ENCODE results near the gene TCP11.

TCP11 gene

DNA sequence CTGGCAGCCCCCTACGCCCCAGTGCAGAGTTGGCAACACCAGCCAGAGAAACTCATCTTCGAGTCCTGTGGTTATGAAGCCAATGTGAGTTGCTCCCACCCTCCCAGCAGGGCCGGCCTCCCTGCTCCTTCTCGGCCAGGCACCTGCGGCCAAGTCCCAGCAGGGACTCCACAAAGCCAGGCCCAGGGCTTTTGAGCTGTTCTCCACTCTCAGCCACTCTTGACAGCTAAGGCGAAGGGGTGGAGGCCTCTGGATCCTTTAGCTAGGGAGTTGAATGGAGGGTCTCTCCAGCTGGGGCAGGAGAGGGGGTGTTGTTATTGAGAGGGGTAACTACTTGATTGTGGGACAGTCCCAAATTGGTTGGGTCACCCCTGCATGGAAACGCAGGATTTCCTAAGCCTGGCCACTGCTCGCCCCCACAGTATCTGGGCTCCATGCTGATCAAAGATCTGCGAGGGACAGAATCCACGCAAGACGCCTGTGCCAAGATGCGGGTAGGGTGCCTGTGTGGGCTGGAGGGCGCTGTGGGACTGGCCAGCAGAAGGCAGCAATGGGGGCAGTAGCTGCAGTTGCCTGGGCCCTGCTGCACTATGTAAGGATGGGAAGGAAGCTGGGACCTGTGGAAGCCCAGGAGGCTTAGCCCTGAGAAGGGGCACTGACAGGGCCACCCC lies 58.3 kb downstream of the TCP11 start:
- H3K18ac ChIP-seq (ENCODE audit: low read length) = peak overlapping the region; percentile 64
- peak overlapping the region; percentile 17 for H4K8ac ChIP-seq (ENCODE audit: low read depth, low read length)
- whole genome bisulfite sequencing, 2 donors (ENCODE audit: extremely low coverage in 2 of 2, insufficient read length in 2 of 2, insufficient replicate concordance in 1 of 2) = no CpG with 5 or more reads among the region's 13 CpGs
- H3K27ac ChIP-seq (replicated peaks; ENCODE audit: low read length) = no peak overlapping the region
- no peak overlapping the region for H2BK120ac ChIP-seq (ENCODE audit: low read depth, low read length)
- no peaks in the 10 kb centered on the region for H3K27me3 ChIP-seq (ENCODE audit: control insufficient read depth in 3 of 3, insufficient read depth in 3 of 3, low read depth in 1 of 3, low read length in 3 of 3)
- H3K4me1 ChIP-seq (ENCODE audit: control insufficient read depth in 2 of 2, insufficient read depth in 1 of 2, low read depth in 1 of 2, low read length in 2 of 2) = peaks cover 0 to 8% of the 10 kb centered on the region in 2 donors
- DNase-seq (ENCODE audit: low spot score) = no peak
- H3K14ac ChIP-seq (ENCODE audit: low read length) = peak overlapping the region; percentile 56
- peaks cover 30 to 81% of the 10 kb centered on the region in 2 donors for H3K36me3 ChIP-seq (replicated peaks in 1 of 2; ENCODE audit: control insufficient read depth in 2 of 2, insufficient read depth in 2 of 2, low read length in 2 of 2)
- no peak overlapping the region for H3K4me2 ChIP-seq (ENCODE audit: insufficient read depth, low read length, poor library complexity, severe bottlenecking)
- no peak overlapping the region for H3K4ac ChIP-seq (ENCODE audit: low read length)
- H3K4me3 ChIP-seq (ENCODE audit: low read length in 2 of 2) = no peak overlapping the region
- H2BK12ac ChIP-seq (ENCODE audit: low read length) = peak overlapping the region; percentile 22
- peak overlapping the region; percentile 60 for H3K9ac ChIP-seq (ENCODE audit: low read depth, low read length, poor library complexity)
- H3K23ac ChIP-seq (ENCODE audit: low read depth, low read length, poor library complexity) = peak overlapping the region; percentile 6
- peak overlapping the region; percentile 4 for H2BK15ac ChIP-seq (ENCODE audit: low read length)
- H2AK5ac ChIP-seq (ENCODE audit: low read depth, low read length) = no peak overlapping the region
- no peak overlapping the region for H4K91ac ChIP-seq (ENCODE audit: low read depth, low read length, poor library complexity)
- H3K79me1 ChIP-seq (ENCODE audit: low read depth, low read length) = peaks cover 5% of the 10 kb centered on the region
- peak overlapping the region; percentile 66 for H2BK5ac ChIP-seq (ENCODE audit: low read length)
- no peak overlapping the region for H2AFZ ChIP-seq (ENCODE audit: low read length)
- H3K9me3 ChIP-seq (replicated peaks in 1 of 2; ENCODE audit: control insufficient read depth in 2 of 2, insufficient read depth in 1 of 2, low read depth in 1 of 2, low read length in 2 of 2) = no peaks in the 10 kb centered on the region

DNA sequence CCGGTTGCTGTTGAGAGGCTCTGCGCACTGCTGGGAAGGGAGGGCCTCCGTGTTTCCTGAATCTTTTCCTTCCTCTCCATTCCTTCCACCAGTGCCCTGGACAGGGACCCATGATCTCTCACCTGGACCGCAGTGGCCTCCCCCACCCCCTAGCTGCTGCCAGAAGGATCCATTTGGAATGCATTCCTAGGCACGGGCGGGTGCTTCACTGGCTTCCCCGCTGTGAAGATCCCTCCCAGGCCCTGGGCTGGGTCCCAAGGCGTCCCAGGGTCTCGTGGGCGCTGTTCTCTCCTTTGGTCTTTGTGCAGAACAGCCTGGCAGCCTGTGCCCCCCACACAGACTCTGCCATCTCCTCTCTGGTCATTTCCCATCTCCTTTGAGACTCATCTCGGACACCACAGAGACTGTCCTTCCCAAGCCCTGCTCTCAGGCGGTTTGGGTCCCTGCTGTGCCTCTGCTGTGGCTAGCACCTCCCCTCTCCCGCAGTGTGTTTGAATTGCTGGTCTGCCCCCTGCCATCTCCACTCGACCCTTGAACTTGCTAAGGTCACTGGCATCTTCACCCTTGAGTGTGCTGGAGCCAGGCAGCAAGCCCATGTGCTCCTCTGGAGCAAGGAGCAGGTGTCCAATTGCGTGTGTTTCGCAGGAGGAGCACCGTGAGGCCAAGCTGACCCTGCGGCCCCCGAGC lies 59.0 kb downstream of the TCP11 start:
- H3K4me2 ChIP-seq (ENCODE audit: insufficient read depth, low read length, poor library complexity, severe bottlenecking) = no peak overlapping the region
- peaks cover 1 to 8% of the 10 kb centered on the region in 2 donors for H3K4me1 ChIP-seq (ENCODE audit: control insufficient read depth in 2 of 2, insufficient read depth in 1 of 2, low read depth in 1 of 2, low read length in 2 of 2)
- WGBS, 2 donors (ENCODE audit: extremely low coverage in 2 of 2, insufficient read length in 2 of 2, insufficient replicate concordance in 1 of 2) = no CpG with 5 or more reads among the region's 19 CpGs
- peaks cover 29 to 74% of the 10 kb centered on the region in 2 donors for H3K36me3 ChIP-seq (replicated peaks in 1 of 2; ENCODE audit: control insufficient read depth in 2 of 2, insufficient read depth in 2 of 2, low read length in 2 of 2)
- no peak overlapping the region for H3K27ac ChIP-seq (replicated peaks; ENCODE audit: low read length)
- no peak overlapping the region for H4K91ac ChIP-seq (ENCODE audit: low read depth, low read length, poor library complexity)
- no peaks in the 10 kb centered on the region for H3K27me3 ChIP-seq (ENCODE audit: control insufficient read depth in 3 of 3, insufficient read depth in 3 of 3, low read depth in 1 of 3, low read length in 3 of 3)
- peak overlapping the region; percentile 48 for H3K18ac ChIP-seq (ENCODE audit: low read length)
- H3K79me1 ChIP-seq (ENCODE audit: low read depth, low read length) = peaks cover 5% of the 10 kb centered on the region
- H2AK5ac ChIP-seq (ENCODE audit: low read depth, low read length) = no peak overlapping the region
- H2BK12ac ChIP-seq (ENCODE audit: low read length) = no peak overlapping the region
- H2BK15ac ChIP-seq (ENCODE audit: low read length) = peak overlapping the region; percentile 4
- H4K8ac ChIP-seq (ENCODE audit: low read depth, low read length) = no peak overlapping the region
- H3K9ac ChIP-seq (ENCODE audit: low read depth, low read length, poor library complexity) = no peak overlapping the region
- no peak overlapping the region for H3K14ac ChIP-seq (ENCODE audit: low read length)
- H2BK120ac ChIP-seq (ENCODE audit: low read depth, low read length) = no peak overlapping the region
- peak overlapping the region; percentile 66 for H2BK5ac ChIP-seq (ENCODE audit: low read length)
- H3K23ac ChIP-seq (ENCODE audit: low read depth, low read length, poor library complexity) = peak overlapping the region; percentile 31
- no peak overlapping the region for H2AFZ ChIP-seq (ENCODE audit: low read length)
- DNase-seq (ENCODE audit: low spot score) = no peak
- H3K4me3 ChIP-seq (ENCODE audit: low read length in 2 of 2) = peak overlapping the region in 1 of 2 donors; percentile 14
- no peaks in the 10 kb centered on the region for H3K9me3 ChIP-seq (replicated peaks in 1 of 2; ENCODE audit: control insufficient read depth in 2 of 2, insufficient read depth in 1 of 2, low read depth in 1 of 2, low read length in 2 of 2)
- H3K4ac ChIP-seq (ENCODE audit: low read length) = no peak overlapping the region

DNA sequence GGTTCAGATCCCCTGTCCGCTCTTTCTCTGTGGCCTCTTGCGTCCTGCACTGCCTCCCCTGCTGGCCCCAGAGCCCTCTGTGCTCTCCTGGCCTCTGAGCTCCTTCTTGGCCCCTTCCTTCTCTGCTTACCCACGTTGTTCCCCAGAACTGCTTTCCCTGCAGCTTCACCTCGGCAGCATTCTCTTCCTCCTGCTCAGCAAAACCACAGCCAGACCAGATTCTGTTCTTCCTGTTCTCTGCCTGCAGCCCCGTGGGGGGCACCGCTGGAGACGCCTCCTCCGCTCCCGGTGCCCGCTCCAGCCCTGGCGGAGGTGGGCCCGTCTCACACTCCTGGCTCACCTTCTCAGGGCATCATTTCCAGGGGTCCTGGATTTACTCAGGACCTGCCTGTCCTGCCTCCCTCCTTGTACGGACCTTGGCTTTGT lies 59.7 kb downstream of the TCP11 start:
- Histone ChIP-seq H3K79me1 (ENCODE audit: low read depth, low read length) (peaks cover 5% of the 10 kb centered on the region), H2AFZ (ENCODE audit: low read length) (no peak overlapping the region), H3K27me3 (ENCODE audit: control insufficient read depth in 3 of 3, insufficient read depth in 3 of 3, low read depth in 1 of 3, low read length in 3 of 3) (no peaks in the 10 kb centered on the region), H3K9ac (ENCODE audit: low read depth, low read length, poor library complexity) (peak overlapping the region; percentile 21), H2BK120ac (ENCODE audit: low read depth, low read length) (no peak overlapping the region), H3K4ac (ENCODE audit: low read length) (no peak overlapping the region), H3K4me3 (ENCODE audit: low read length in 2 of 2) (no peak overlapping the region), H3K18ac (ENCODE audit: low read length) (peak overlapping the region; percentile 76), H3K27ac (replicated peaks; ENCODE audit: low read length) (no peak overlapping the region), H3K9me3 (replicated peaks in 1 of 2; ENCODE audit: control insufficient read depth in 2 of 2, insufficient read depth in 1 of 2, low read depth in 1 of 2, low read length in 2 of 2) (no peaks in the 10 kb centered on the region), H2BK15ac (ENCODE audit: low read length) (no peak overlapping the region), H2BK12ac (ENCODE audit: low read length) (no peak overlapping the region), H2BK5ac (ENCODE audit: low read length) (no peak overlapping the region), H3K4me1 (ENCODE audit: control insufficient read depth in 2 of 2, insufficient read depth in 1 of 2, low read depth in 1 of 2, low read length in 2 of 2) (peaks cover 1 to 8% of the 10 kb centered on the region in 2 donors), H3K14ac (ENCODE audit: low read length) (peak overlapping the region; percentile 38), H3K23ac (ENCODE audit: low read depth, low read length, poor library complexity) (peak overlapping the region; percentile 44), H4K91ac (ENCODE audit: low read depth, low read length, poor library complexity) (no peak overlapping the region), H4K8ac (ENCODE audit: low read depth, low read length) (peak overlapping the region; percentile 65), H3K4me2 (ENCODE audit: insufficient read depth, low read length, poor library complexity, severe bottlenecking) (no peak overlapping the region), H2AK5ac (ENCODE audit: low read depth, low read length) (no peak overlapping the region), H3K36me3 (replicated peaks in 1 of 2; ENCODE audit: control insufficient read depth in 2 of 2, insufficient read depth in 2 of 2, low read length in 2 of 2) (peaks cover 24 to 68% of the 10 kb centered on the region in 2 donors)
- no peak for DNase-seq (ENCODE audit: low spot score)
- no CpG with 5 or more reads among the region's 13 CpGs for WGBS, 2 donors (ENCODE audit: extremely low coverage in 2 of 2, insufficient read length in 2 of 2, insufficient replicate concordance in 1 of 2)

DNA sequence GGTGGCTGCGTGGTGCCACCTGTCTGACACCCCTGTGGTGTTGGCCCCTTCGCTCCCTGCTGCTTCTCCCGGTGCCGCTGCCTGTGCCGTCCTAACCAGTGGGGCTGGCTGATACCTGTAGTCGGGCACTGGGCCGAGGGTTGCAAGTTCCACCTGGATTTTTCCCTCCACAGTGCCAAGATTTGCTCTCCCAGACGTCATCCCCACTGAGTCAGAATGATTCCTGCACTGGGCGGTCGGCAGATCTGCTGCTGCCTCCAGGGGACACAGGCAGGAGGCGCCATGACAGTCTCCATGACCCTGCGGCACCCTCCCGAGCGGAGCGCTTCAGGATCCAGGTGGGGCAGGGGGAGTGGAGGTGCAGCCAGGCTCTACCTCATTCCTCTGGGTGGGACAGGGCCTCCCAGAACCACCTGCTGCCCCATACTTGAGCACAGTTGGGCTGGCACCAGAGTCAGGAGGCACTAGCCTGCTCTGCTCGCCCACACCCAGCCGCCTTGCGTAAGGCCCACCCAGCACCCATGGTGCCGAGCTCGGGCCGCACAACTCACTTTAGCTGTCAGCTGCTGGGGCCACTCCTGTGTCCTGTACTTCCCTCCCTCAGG lies 60.2 kb downstream of the TCP11 start:
- H2AFZ ChIP-seq (ENCODE audit: low read length) = no peak overlapping the region
- H3K18ac ChIP-seq (ENCODE audit: low read length) = peak overlapping the region; percentile 76
- H3K27ac ChIP-seq (replicated peaks; ENCODE audit: low read length) = no peak overlapping the region
- no peaks in the 10 kb centered on the region for H3K9me3 ChIP-seq (replicated peaks in 1 of 2; ENCODE audit: control insufficient read depth in 2 of 2, insufficient read depth in 1 of 2, low read depth in 1 of 2, low read length in 2 of 2)
- peaks cover 24 to 62% of the 10 kb centered on the region in 2 donors for H3K36me3 ChIP-seq (replicated peaks in 1 of 2; ENCODE audit: control insufficient read depth in 2 of 2, insufficient read depth in 2 of 2, low read length in 2 of 2)
- peaks cover 5% of the 10 kb centered on the region for H3K79me1 ChIP-seq (ENCODE audit: low read depth, low read length)
- H2AK5ac ChIP-seq (ENCODE audit: low read depth, low read length) = no peak overlapping the region
- no peak overlapping the region for H2BK15ac ChIP-seq (ENCODE audit: low read length)
- no peak overlapping the region for H3K9ac ChIP-seq (ENCODE audit: low read depth, low read length, poor library complexity)
- H2BK12ac ChIP-seq (ENCODE audit: low read length) = no peak overlapping the region
- no peak overlapping the region for H3K4me2 ChIP-seq (ENCODE audit: insufficient read depth, low read length, poor library complexity, severe bottlenecking)
- H3K4ac ChIP-seq (ENCODE audit: low read length) = no peak overlapping the region
- no peak overlapping the region for H2BK120ac ChIP-seq (ENCODE audit: low read depth, low read length)
- DNase-seq (ENCODE audit: low spot score) = no peak
- H4K91ac ChIP-seq (ENCODE audit: low read depth, low read length, poor library complexity) = no peak overlapping the region
- WGBS, 2 donors (ENCODE audit: extremely low coverage in 2 of 2, insufficient read length in 2 of 2, insufficient replicate concordance in 1 of 2) = no CpG with 5 or more reads among the region's 21 CpGs
- H3K4me1 ChIP-seq (ENCODE audit: control insufficient read depth in 2 of 2, insufficient read depth in 1 of 2, low read depth in 1 of 2, low read length in 2 of 2) = peaks cover 1 to 8% of the 10 kb centered on the region in 2 donors
- H2BK5ac ChIP-seq (ENCODE audit: low read length) = no peak overlapping the region
- H3K23ac ChIP-seq (ENCODE audit: low read depth, low read length, poor library complexity) = peak overlapping the region; percentile 44
- peak overlapping the region in 1 of 2 donors; percentile 36 for H3K4me3 ChIP-seq (ENCODE audit: low read length in 2 of 2)
- peak overlapping the region; percentile 38 for H3K14ac ChIP-seq (ENCODE audit: low read length)
- no peaks in the 10 kb centered on the region for H3K27me3 ChIP-seq (ENCODE audit: control insufficient read depth in 3 of 3, insufficient read depth in 3 of 3, low read depth in 1 of 3, low read length in 3 of 3)
- H4K8ac ChIP-seq (ENCODE audit: low read depth, low read length) = peak overlapping the region; percentile 65
